A549 (cell line): ENCODE measurements around the gene MTRR. TPM values are rescaled to one million over a fixed set of nuclear protein-coding genes. Genes with fewer than 3 reads are reported as not detected.

Source experiments
- ATAC-seq, 2 experiments: fragments of 200-7000 bp in 1 of 2; fragments of >200 bp in 1 of 2; cut with Nextera tagmentation in 1 of 2; cut with Tn5 transposase in 1 of 2; 3 replicates each; pipeline versions ENCODE4 v1.8.0 to v1.9.1; 2018 to 2020; ENCODE audit warnings: mild to moderate bottlenecking in 1 of 2, moderate library complexity in 1 of 2
- CTCF ChIA-PET: fragments of 300-600 bp; sonication (Branson Sonifier 250); formaldehyde crosslinking; extraction: SDS; loops from one replicate; lab custom pipeline; 2021; ENCODE audit warnings: antibody characterized with exemption, inconsistent platforms; lab: Yijun Ruan, JAX
- POLR2A ChIA-PET: fragments of 350-600 bp; formaldehyde crosslinking; extraction: SDS; loops from one replicate; lab custom pipeline; 2021; ENCODE audit warnings: antibody characterized with exemption, inconsistent platforms; lab: Yijun Ruan, JAX
- DNase-seq, 2 experiments: peaks; one replicate each; pipeline versions ENCODE4 v3.0.0 to v3.0.0-alpha.2; 2011 to 2016; ENCODE audit warnings: low read depth in 1 of 2, low spot score in 1 of 2
- FAIRE-seq: peaks from 2 replicates; lab custom pipeline; 2011; peaks lifted over from hg19 to GRCh38; lab: Jason Lieb, UNC
- H3K27ac ChIP-seq, 2 experiments: fragments of >200 bp; sonication (Bioruptor Twin); formaldehyde crosslinking; 3 replicates each; pipeline ENCODE4 v1.5.1; 2016 to 2017
- H3K4me1 ChIP-seq: fragments of >200 bp; sonication (Bioruptor Twin); formaldehyde crosslinking; 3 replicates; pipeline ENCODE4 v1.6.1; 2016
- H3K4me2 ChIP-seq: fragments of >200 bp; sonication (Bioruptor Twin); formaldehyde crosslinking; 3 replicates; pipeline ENCODE4 v1.6.1; 2016
- H3K4me3 ChIP-seq: fragments of >200 bp; sonication (Bioruptor Twin); formaldehyde crosslinking; 3 replicates; pipeline ENCODE4 v1.5.1; 2016
- H3K9me3 ChIP-seq: fragments of >200 bp; sonication (Bioruptor Twin); formaldehyde crosslinking; 3 replicates; pipeline ENCODE4 v1.6.1; 2016
- CBX8 ChIP-seq: fragments of 200-600 bp; sonication (generic); IDR thresholded peaks from 2 replicates; pipeline ENCODE4 v1.6.1; 2016
- CEBPB ChIP-seq, 2 experiments: fragments of >200 bp in 1 of 2; sonication (Bioruptor Twin) in 1 of 2; formaldehyde crosslinking in 1 of 2; IDR thresholded peaks; 2 replicates each; pipeline ENCODE4 v1.6.1; 2012 to 2016
- CHD4 ChIP-seq: fragments of 200-600 bp; sonication (generic); IDR thresholded peaks from 2 replicates; pipeline ENCODE4 v1.6.1; 2016; ENCODE audit warnings: antibody characterized with exemption, mild to moderate bottlenecking, borderline replicate concordance
- E2F6 ChIP-seq: IDR thresholded peaks from 2 replicates; pipeline ENCODE4 v1.6.1; 2012; ENCODE audit warnings: low read depth, borderline replicate concordance
- EP300 ChIP-seq, 2 experiments: fragments of >200 bp; sonication (Bioruptor Twin); formaldehyde crosslinking; IDR thresholded peaks; 2 replicates in 1 of 2; 3 replicates in 1 of 2; pipeline ENCODE4 v1.6.1; 2016 to 2017
- ESRRA ChIP-seq: fragments of 150-350 bp; IDR thresholded peaks from 2 replicates; pipeline ENCODE4 v1.6.1; 2014; ENCODE audit warnings: mild to moderate bottlenecking, low read length, borderline replicate concordance
- FOSB ChIP-seq: fragments of 250-450 bp; sonication (Bioruptor Pico); IDR thresholded peaks from 2 replicates; pipeline ENCODE4 v1.5.0; 2020; ENCODE audit warnings: mild to moderate bottlenecking, moderate library complexity
- FOSL2 ChIP-seq, 2 experiments: fragments of 450-650 bp in 1 of 2; fragments of >200 bp in 1 of 2; sonication (Bioruptor Twin) in 1 of 2; formaldehyde crosslinking; IDR thresholded peaks; 2 replicates each; pipeline versions ENCODE4 v1.5.0 to v1.6.1; 2016 to 2020; ENCODE audit warnings: mild to moderate bottlenecking in 1 of 2, moderate library complexity in 1 of 2
- FOXS1 ChIP-seq: fragments of 250-450 bp; sonication (Bioruptor Pico); IDR thresholded peaks from 2 replicates; pipeline ENCODE4 v1.5.0; 2020; ENCODE audit warnings: mild to moderate bottlenecking, moderate library complexity
- HES2 ChIP-seq: fragments of >200 bp; sonication (Bioruptor Twin); formaldehyde crosslinking; IDR thresholded peaks from 2 replicates; pipeline ENCODE4 v1.6.1; 2016
- HOXA7 ChIP-seq: fragments of 250-450 bp; sonication (Bioruptor Pico); IDR thresholded peaks from 2 replicates; pipeline ENCODE4 v1.5.0; 2020; ENCODE audit warnings: mild to moderate bottlenecking, moderate library complexity
- HOXB13 ChIP-seq: fragments of 250-450 bp; sonication (Bioruptor Pico); IDR thresholded peaks from 2 replicates; pipeline ENCODE4 v1.5.0; 2020; ENCODE audit warnings: low read depth, mild to moderate bottlenecking, moderate library complexity
- JUN ChIP-seq, 2 experiments: fragments of >200 bp; sonication (Bioruptor Twin); formaldehyde crosslinking; IDR thresholded peaks; 2 replicates in 1 of 2; 3 replicates in 1 of 2; pipeline ENCODE4 v1.6.1; 2016 to 2017
- KDM1A ChIP-seq: fragments of 200-600 bp; sonication (generic); IDR thresholded peaks from 2 replicates; pipeline ENCODE4 v1.6.1; 2016; ENCODE audit warnings: low read depth, mild to moderate bottlenecking
- KDM5A ChIP-seq: fragments of 200-600 bp; sonication (generic); IDR thresholded peaks from 2 replicates; pipeline ENCODE4 v1.6.1; 2016; ENCODE audit warnings: antibody characterized with exemption, mild to moderate bottlenecking
- MAFK ChIP-seq: fragments of 450-650 bp; IDR thresholded peaks from 2 replicates; pipeline ENCODE4 v1.6.1; 2014; ENCODE audit not compliant: partially characterized antibody
- MYC ChIP-seq: IDR thresholded peaks from 2 replicates; pipeline ENCODE4 v1.6.1; 2012; ENCODE audit warnings: mild to moderate bottlenecking, inconsistent platforms, low read length, improper control_type of control experiment, borderline replicate concordance
- NFE2L2 ChIP-seq: fragments of 150-350 bp; conservative IDR thresholded peaks from 2 replicates; pipeline ENCODE4 v1.6.1; 2014; ENCODE audit warnings: low read length
- NPAS2 ChIP-seq: fragments of 250-450 bp; sonication (Bioruptor Pico); IDR thresholded peaks from 2 replicates; pipeline ENCODE4 v1.8.0; 2022; ENCODE audit warnings: mild to moderate bottlenecking, moderate library complexity, borderline replicate concordance
- NR3C1 ChIP-seq: fragments of >200 bp; sonication (Bioruptor Twin); formaldehyde crosslinking; IDR thresholded peaks from 3 replicates; pipeline ENCODE4 v1.6.1; 2017
- POLR2A ChIP-seq: IDR thresholded peaks from 2 replicates; pipeline ENCODE4 v1.6.1; 2012; ENCODE audit warnings: mild to moderate bottlenecking, low read length
- POLR2AphosphoS2 ChIP-seq: conservative IDR thresholded peaks from 2 replicates; pipeline ENCODE4 v1.6.1; 2012; ENCODE audit warnings: low read length, improper control_type of control experiment, inconsistent platforms
- WGBS: methylation state at CpG from one replicate; pipeline ENCODE4 v1.1.6; 2017; ENCODE audit errors: missing lambda C conversion rate; 5-methylcytosine and 5-hydroxymethylcytosine counted together
- polyA plus RNA-seq, 4 experiments: library from polyadenylated mRNA; depleted of rRNA in 3 of 4; stranded (reverse); fragments of >200 nt; fragmentation: RNase III in 1 of 4; extraction: RNeasy Plus Mini Kit Qiagen cat#74134 plus additional on column Dnase treatment in 1 of 4; gene quantifications; 2 replicates in 3 of 4; 3 replicates in 1 of 4; pipeline ENCODE4 v1.2.3, GENCODE V29; 2011 to 2017
- TF ChIP-seq, protein P1 (sequence below): IDR thresholded peaks from 2 replicates; pipeline ENCODE4 v1.6.1; 2012
- TF ChIP-seq, protein P2 (sequence below): IDR thresholded peaks from 2 replicates; pipeline ENCODE4 v1.6.1; 2012

The MTRR gene
- polyA plus RNA-seq, 2 of the 4 experiments (the other 2 are of a cell fraction) = 44.1 to 86.3 TPM

GRCh38 chr5:7902666-7903625 lies 34.0 kb downstream of the MTRR start:
- CTCF ChIA-PET = no interaction called here
- no peak for TF ChIP-seq NR3C1
- no peak for TF ChIP-seq ESRRA

DNA sequence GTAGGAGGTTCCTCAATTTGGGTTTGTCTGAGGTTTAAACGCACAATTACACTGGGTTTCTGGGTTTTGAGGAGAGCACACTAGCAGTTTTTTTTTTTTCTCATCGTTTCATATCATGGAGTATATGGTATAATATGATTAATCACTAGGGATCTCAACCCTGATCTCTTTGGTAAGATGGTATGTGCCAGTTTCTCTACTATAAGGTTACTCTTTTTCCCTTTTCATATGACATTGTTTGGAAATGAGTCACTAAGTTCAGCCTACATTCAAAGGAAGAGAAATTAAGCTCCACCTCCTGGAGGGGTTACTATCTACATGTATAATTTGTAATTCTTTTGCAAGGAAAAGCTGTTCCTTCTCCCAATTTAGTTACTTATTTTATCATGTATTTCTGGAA lies 35.2 kb downstream of the MTRR start:
- H3K4me1 ChIP-seq = peaks cover 6% of the 10 kb centered on the region; the same call in 1 of the 3 replicates
- ChIA-PET POLR2A (interaction anchor here (1.0 kb wide), 1 partner anchor 17 kb away, joined by 3 read pairs; no protein-coding TSS in a partner anchor), CTCF (no interaction called here)
- peak; percentile 47 to 62; a peak in 4 of 6 replicates for ATAC-seq
- DNase-seq = peak; percentile 7 to 11
- TF ChIP-seq FOSL2 (IDR thresholded peaks at IDR 0.05) (0 out of 2 replicates have a peak, but pooled peaks have one; percentile 11), FOSL2 (CRISPR knock-in tag; IDR thresholded peaks at IDR 0.05) (0 out of 2 replicates have a peak, but pooled peaks have one; percentile 38), NFE2L2 (no peak)
- TF ChIP-seq, all 56 proteins: peak for 1
- Histone ChIP-seq H3K4me2 (no peak overlapping the region), H3K27ac (no peak overlapping the region), H3K4me3 (no peak overlapping the region), H3K9me3 (peaks cover 4% of the 10 kb centered on the region; the same call in 1 of the 3 replicates)
- WGBS = 89% methylated on average over 2 of the region's 2 CpGs
- no peak for FAIRE-seq

More at GRCh38 chr5:7902666-7903625, 34.0 kb downstream of the MTRR start:
- DNase-seq (no peak), FAIRE-seq (no peak), ATAC-seq (no peak)
- H3K4me3 ChIP-seq = no peak overlapping the region
- 90% methylated on average over 9 of the region's 9 CpGs for WGBS
- POLR2A ChIA-PET = no interaction called here
- H3K9me3 ChIP-seq = no peaks in the 10 kb centered on the region
- H3K4me1 ChIP-seq = peaks cover 6% of the 10 kb centered on the region; the same call in 1 of the 3 replicates
- H3K27ac ChIP-seq = no peak overlapping the region
- H3K4me2 ChIP-seq = no peak overlapping the region

- ATAC-seq = no peak
- TF ChIP-seq EP300 (IDR thresholded peaks at IDR 0.05) (no peak), MAFK (peak; percentile 67)
- Histone ChIP-seq H3K4me1 (peaks cover 6% of the 10 kb centered on the region; the same call in 1 of the 3 replicates), H3K9me3 (peaks cover 4% of the 10 kb centered on the region; the same call in 1 of the 3 replicates), H3K4me2 (no peak overlapping the region), H3K27ac (no peak overlapping the region), H3K4me3 (no peak overlapping the region)
- FAIRE-seq = no peak
- ChIA-PET POLR2A (no interaction called here), CTCF (no interaction called here)
- WGBS = 89% methylated on average over 1 of the region's 1 CpG
- DNase-seq = no peak
Measured at GRCh38 chr5:7907612-7908011, 38.7 kb downstream of the MTRR start.

DNA sequence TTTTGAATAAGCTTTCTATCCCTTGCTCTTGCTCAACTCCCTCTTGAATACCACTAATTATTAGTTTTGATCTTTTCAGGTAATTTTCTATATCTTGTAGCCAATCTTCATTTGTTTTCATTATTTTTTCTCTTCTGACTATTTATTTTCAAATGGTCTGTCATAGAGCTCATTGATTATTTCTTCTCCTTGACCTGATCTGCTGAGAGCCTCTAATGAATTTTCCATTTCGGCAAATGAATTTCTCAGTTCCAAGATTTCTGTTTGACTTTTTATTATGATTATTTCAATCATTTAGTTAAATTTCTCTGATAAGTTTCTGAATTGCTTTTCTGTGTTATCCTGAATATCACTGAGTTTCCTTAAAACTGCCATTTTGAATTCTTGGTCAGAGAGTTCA lies 39.4 kb downstream of the MTRR start:
- peaks cover 4% of the 10 kb centered on the region; the same call in 1 of the 3 replicates for H3K9me3 ChIP-seq
- TF ChIP-seq FOSB (CRISPR knock-in tag) = no peak
- no peak for TF ChIP-seq KDM5A
- TF ChIP-seq JUN (IDR thresholded peaks at IDR 0.05) = no peak
- TF ChIP-seq, protein P1, sequence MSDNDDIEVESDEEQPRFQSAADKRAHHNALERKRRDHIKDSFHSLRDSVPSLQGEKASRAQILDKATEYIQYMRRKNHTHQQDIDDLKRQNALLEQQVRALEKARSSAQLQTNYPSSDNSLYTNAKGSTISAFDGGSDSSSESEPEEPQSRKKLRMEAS = no peak
- no peak for TF ChIP-seq E2F6
- TF ChIP-seq HOXA7 = no peak
- no peak for TF ChIP-seq HES2
- no peak for TF ChIP-seq NPAS2 (CRISPR knock-in tag)
- no peak for TF ChIP-seq MYC
- no peak for TF ChIP-seq POLR2AphosphoS2
- TF ChIP-seq POLR2A = no peak
- TF ChIP-seq NR3C1 = no peak
- no peak for TF ChIP-seq KDM1A
- no peak for TF ChIP-seq FOXS1
- no peak for TF ChIP-seq CBX8
- TF ChIP-seq, protein P2, sequence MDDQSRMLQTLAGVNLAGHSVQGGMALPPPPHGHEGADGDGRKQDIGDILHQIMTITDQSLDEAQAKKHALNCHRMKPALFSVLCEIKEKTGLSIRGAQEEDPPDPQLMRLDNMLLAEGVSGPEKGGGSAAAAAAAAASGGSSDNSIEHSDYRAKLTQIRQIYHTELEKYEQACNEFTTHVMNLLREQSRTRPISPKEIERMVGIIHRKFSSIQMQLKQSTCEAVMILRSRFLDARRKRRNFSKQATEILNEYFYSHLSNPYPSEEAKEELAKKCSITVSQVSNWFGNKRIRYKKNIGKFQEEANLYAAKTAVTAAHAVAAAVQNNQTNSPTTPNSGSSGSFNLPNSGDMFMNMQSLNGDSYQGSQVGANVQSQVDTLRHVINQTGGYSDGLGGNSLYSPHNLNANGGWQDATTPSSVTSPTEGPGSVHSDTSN = no peak
- no peak for TF ChIP-seq CEBPB (IDR thresholded peaks at IDR 0.05)
- no peak for TF ChIP-seq CHD4
- no peak for TF ChIP-seq HOXB13 (CRISPR knock-in tag)
- H3K4me1 ChIP-seq = peaks cover 6% of the 10 kb centered on the region; the same call in 1 of the 3 replicates
- no peak overlapping the region for H3K4me2 ChIP-seq
- WGBS = 94% methylated on average over 1 of the region's 1 CpG
- ATAC-seq (no peak), FAIRE-seq (no peak), DNase-seq (no peak)
- H3K4me3 ChIP-seq = no peak overlapping the region
- CTCF ChIA-PET = no interaction called here
- H3K27ac ChIP-seq = no peak overlapping the region
- POLR2A ChIA-PET = no interaction called here
